Stimulated activated CD8-positive, alpha-beta memory T cell treated with anti-CD3 and anti-CD28 coated beads, Interleukin-4, amount 100 ng/mL, for 48 hours (primary cell): Measurements from ENCODE around the gene GLDN.
A peak's percentile ranks its signal among the peaks of the same experiment; 100 is the strongest.
"Not testable (repeated sequence)": the region's sequence is repeated elsewhere in the genome, so short reads cannot be mapped to it uniquely, and the experiment has no call there.

Source experiments
- DNase-seq: peaks from one replicate; pipeline ENCODE4 v3.0.0-alpha.2; 2020

GLDN gene

GRCh38 chr15:51390966-51391422 is 49.5 kb downstream of the GLDN start:
- no peak for DNase-seq

GRCh38 chr15:51396921-51397320 is 55.5 kb downstream of the GLDN start:
- DNase-seq = no peak

GRCh38 chr15:51398626-51399025 is 57.2 kb downstream of the GLDN start:
- no peak for DNase-seq

GRCh38 chr15:51401051-51401780 is 59.8 kb downstream of the GLDN start:
- DNase-seq = no peak

GRCh38 chr15:51401872-51402517 is 60.5 kb downstream of the GLDN start:
- DNase-seq = peak; percentile 39

GRCh38 chr15:51403072-51403878 is 61.8 kb downstream of the GLDN start:
- no peak for DNase-seq

GRCh38 chr15:51403946-51404695 is 62.7 kb downstream of the GLDN start:
- DNase-seq = no peak

- no peak for DNase-seq
Measured at GRCh38 chr15:51405693-51406523, 64.5 kb downstream of the GLDN start.

GRCh38 chr15:51414256-51414860 is 72.9 kb downstream of the GLDN start:
- no peak for DNase-seq

GRCh38 chr15:51416129-51416528 is 74.7 kb downstream of the GLDN start:
- DNase-seq = no peak

- DNase-seq = not testable (repeated sequence)
Measured at GRCh38 chr15:51423040-51423439, 81.6 kb downstream of the GLDN start.

GRCh38 chr15:51424780-51425179 is 83.3 kb downstream of the GLDN start:
- no peak for DNase-seq

GRCh38 chr15:51425517-51426040 is 84.1 kb downstream of the GLDN start:
- no peak for DNase-seq

- no peak for DNase-seq
Measured at GRCh38 chr15:51438526-51438925, 97.1 kb downstream of the GLDN start.

GRCh38 chr15:51443282-51443914 is 101.9 kb downstream of the GLDN start:
- DNase-seq = no peak

- no peak for DNase-seq
Measured at GRCh38 chr15:51444112-51444511, 102.7 kb downstream of the GLDN start.

- no peak for DNase-seq
Measured at GRCh38 chr15:51444807-51445206, 103.4 kb downstream of the GLDN start.

GRCh38 chr15:51446029-51446744 is 104.7 kb downstream of the GLDN start:
- DNase-seq = not testable (repeated sequence)

- no peak for DNase-seq
Measured at GRCh38 chr15:51447855-51448621, 106.6 kb downstream of the GLDN start.
